GM19455 (cell line): ENCODE data around the gene WDHD1.
A peak's percentile ranks its signal among the peaks of the same experiment; 100 is the strongest.
"Not testable (repeated sequence)": the region's sequence is repeated elsewhere in the genome, so short reads cannot be mapped to it uniquely, and the experiment has no call there.

Experiments used
- ATAC-seq: cut with Tn5 transposase; IDR thresholded peaks from one replicate; pipeline ENCODE4 v1.9.1; 2021; ENCODE audit not compliant: unreplicated experiment

The WDHD1 gene

GRCh38 chr14:55051165-55051422 lies 24.2 kb upstream of the WDHD1 start:
- ATAC-seq, result peak; percentile 22

GRCh38 chr14:55048900-55049436 lies 22.1 kb upstream of the WDHD1 start:
- no peak for ATAC-seq

- ATAC-seq, result no peak
Measured at GRCh38 chr14:55047301-55048053, 20.6 kb upstream of the WDHD1 start.

GRCh38 chr14:55045087-55045486 lies 18.2 kb upstream of the WDHD1 start:
- ATAC-seq, result no peak

GRCh38 chr14:55043528-55043927 lies 16.6 kb upstream of the WDHD1 start:
- ATAC-seq, result no peak

DNA sequence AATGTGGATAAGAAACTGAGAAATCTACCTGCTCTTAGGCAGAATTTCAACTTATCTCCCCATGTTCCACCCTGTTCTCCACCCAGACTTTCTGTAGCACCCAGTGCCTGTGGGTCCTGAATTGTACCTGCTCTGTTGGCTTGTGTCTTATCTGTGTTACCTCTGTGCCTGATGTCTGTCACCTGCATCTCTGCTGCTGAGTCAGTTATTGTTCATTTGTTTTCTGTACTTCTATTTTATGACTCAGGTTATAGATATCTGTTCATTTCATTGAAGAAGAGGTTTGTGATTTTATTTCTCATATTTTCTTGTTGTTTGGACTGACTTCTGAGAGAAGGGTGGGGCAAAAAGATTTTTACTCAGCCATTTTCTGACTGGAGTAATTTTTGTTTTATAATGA lies 11.8 kb upstream of the WDHD1 start:
- no peak for ATAC-seq

DNA sequence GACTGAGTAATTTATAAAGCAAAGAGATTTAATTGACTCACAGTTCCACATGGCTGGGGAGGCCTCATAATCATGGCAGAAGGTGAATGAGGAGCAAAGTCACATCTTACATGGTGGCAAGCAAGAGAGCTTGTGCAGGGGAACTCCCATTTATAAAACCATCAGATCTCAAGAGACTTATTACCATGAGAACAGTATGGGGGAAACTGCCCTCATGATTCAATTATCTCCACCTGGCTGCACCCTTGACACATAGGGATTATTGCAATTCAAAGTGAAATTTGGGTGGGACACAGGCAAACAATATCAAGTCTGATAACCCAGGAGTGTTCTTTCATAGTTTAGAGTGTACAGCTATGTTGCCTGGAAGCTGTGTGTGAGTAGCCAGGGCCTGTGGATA lies 11.1 kb upstream of the WDHD1 start:
- not testable (repeated sequence) for ATAC-seq

- ATAC-seq, result no peak
Measured at GRCh38 chr14:55031190-55031589, 4.3 kb upstream of the WDHD1 start.

DNA sequence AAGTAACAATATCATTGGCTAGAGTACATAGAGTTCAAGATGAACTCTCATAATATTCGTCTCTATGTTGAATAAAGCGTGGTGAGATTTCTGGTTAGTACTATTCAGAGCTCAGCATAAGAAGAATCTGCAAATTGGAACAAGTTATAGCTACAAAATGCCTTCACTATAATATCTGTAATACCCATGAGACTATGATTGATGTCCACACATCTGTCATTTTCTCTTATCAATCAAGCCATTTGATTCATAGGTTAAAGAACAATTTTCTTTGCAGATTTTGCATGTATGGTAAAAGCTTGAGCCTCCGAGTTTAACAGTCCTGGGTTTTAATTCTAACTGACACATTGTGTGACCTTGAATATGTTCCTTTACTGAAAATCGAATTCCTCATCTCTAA lies 1.6 kb upstream of the WDHD1 start:
- no peak for ATAC-seq

- ATAC-seq, result no peak
Measured at GRCh38 chr14:55028066-55028465, 1.2 kb upstream of the WDHD1 start.

DNA sequence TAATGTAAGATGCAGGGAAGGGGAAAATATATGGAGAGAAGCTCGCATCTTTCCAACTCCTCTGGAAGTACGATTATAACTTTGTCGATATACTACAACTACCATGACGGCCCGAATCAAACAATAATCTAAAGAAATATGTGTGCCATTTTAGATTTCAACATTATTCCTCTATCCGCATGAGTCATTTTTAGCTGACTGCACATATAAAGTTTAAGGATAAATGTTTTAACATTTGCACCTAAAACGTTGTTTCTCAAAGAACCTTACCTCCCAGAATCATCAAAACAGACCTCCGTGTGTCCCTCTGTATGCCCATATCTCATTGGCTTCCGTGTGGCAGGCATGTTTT lies 482 bp downstream of the WDHD1 start:
- no peak for ATAC-seq

GRCh38 chr14:55025948-55026347 lies 951 bp downstream of the WDHD1 start:
- no peak for ATAC-seq

DNA sequence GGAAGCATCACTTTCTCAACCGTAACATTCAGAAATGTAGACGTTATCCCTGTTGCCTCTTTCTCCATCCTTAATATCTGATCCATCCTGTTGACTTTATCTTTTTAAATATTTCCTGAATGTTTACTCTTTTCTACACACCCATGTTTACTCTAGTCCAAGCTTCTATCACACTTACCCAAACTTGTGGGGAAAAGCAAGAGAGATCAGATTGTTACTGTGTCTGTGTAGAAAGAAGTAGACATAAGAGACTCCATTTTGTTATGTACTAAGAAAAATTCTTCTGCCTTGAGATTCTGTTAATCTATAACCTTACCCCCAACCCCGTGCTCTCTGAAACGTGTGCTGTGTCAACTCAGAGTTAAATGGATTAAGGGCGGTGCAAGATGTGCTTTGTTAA lies 2.5 kb downstream of the WDHD1 start:
- not testable (repeated sequence) for ATAC-seq

DNA sequence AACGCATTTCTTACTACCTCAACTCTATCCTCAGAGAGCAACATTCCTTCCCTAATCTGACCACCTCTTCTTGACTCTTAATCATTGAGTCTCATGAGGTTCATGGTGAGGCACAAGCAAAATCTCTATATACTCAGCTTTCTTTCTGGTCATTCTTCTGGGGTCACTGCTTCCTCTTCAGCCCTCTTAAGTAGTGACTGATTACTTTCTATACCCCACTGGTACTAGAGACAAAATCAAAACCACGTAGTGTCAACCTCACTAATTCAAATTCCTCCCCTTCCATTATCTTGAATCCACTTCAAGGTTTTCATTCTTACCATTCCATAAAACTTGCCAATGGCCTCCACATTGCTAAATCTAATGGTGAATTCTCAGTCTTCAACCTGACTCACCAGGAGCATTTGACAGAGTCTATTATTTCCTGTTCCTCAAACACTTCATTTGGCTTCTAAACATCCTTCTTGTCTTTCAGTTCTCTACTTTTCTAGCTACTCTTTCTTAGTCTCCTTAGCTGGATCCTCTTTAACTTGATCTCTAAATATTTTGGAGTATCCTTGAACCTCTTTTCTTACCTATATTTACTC lies 6.8 kb downstream of the WDHD1 start:
- ATAC-seq, result no peak

- no peak for ATAC-seq
Measured at GRCh38 chr14:55015006-55015405, 11.9 kb downstream of the WDHD1 start.

DNA sequence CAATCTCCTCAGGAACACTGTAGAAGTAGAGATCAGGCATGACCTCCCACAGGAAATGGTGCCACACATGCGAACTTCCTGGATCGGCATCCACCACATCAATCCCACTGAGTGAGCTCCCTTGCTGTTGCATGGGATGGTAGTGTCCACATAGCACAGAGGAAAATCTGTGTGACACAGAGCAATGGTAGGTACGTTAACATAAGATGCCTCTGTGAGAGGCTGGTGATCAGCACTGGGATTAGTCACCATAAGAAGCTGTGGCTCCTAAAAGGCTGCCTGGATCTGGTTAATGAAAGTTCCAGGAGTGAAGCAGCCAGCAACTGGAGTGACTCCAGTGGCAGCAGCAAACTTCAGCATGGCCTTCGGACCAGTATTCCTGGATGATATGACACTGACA lies 21.8 kb downstream of the WDHD1 start:
- no peak for ATAC-seq

DNA sequence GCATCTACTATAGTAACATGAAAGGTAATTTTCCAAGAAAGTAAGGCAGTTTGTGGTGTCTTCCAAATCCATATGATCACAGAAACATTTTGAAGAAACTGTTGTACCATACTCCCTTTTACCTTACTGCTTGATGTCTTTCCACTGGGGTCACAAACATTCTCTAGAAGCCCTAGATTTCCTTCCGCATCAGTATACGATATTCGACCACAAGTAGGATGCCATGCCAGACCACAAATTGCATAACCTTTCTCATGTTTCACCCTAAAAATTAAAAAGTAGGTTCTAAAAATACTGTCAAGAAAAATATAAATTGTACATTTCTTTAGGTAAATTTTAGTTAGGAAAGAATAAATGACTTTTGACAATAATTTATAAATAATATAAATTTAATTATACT lies 26.5 kb downstream of the WDHD1 start:
- no peak for ATAC-seq

- ATAC-seq, result no peak
Measured at GRCh38 chr14:54985156-54985555, 41.7 kb downstream of the WDHD1 start.

DNA sequence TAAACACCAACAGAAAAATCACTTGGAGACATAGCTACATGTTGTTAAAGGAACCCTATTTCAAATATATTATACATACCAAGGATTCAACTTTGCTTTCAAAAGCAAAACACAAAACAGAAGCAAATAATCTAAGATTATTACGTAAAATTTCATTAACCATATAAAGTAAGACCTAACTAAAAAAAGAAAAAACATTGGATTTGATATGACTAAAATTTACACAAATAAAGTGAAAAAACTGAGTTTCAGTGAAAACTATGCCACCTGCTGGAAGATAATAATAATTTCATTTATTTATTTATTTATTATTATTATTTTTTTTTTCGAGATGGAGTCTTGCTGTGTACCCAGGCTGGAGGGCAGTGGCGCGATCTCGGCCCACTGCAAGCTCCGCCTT lies 45.2 kb downstream of the WDHD1 start:
- ATAC-seq, result no peak

DNA sequence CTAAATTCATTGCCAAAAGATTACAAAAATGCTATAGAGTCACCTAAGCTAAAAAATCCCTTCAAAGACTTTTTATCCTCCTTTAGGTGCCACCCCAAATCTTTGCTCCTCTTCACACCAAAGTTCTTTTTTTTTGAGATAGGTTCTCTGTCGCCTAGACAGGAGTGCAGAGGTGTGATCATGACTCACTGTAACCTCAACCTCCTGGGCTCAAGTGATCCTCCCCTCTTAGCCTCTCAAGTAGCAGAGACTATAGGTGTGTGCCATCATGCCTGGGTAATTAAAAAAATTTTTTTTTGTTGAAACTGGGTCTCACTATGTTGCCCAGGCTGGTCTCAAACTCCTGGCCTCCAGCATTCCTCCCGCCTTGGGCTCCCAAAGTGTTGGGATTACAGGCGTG lies 47.9 kb downstream of the WDHD1 start:
- no peak for ATAC-seq

GRCh38 chr14:54976316-54976715 lies 50.6 kb downstream of the WDHD1 start:
- ATAC-seq, result no peak

- ATAC-seq, result no peak
Measured at GRCh38 chr14:54975856-54976255, 51.0 kb downstream of the WDHD1 start.

GRCh38 chr14:54974788-54975414 lies 52.0 kb downstream of the WDHD1 start:
- ATAC-seq, result no peak
